SK-N-SH (cell line): Measurements from ENCODE around the gene NACAD. TPM values are rescaled to one million over a fixed set of nuclear protein-coding genes. Genes with fewer than 3 reads are reported as not detected.

Source experiments
- CTCF ChIA-PET: fragments of 300-600, 350-600 bp; formaldehyde crosslinking; extraction: SDS; loops from one replicate; lab custom pipeline; 2021; lab: Yijun Ruan, JAX
- POLR2A ChIA-PET: fragments of 350-600 bp; sonication (Branson Sonifier 250); formaldehyde crosslinking; extraction: SDS; loops from one replicate; lab custom pipeline; 2020; ENCODE audit warnings: antibody characterized with exemption, inconsistent platforms; lab: Yijun Ruan, JAX
- DNase-seq: peaks from one replicate; pipeline ENCODE4 v3.0.0; 2012
- H2AFZ ChIP-seq: fragments of 200-600 bp; sonication (generic); 2 replicates; pipeline ENCODE4 v1.8.1; 2016; ENCODE audit warnings: antibody characterized with exemption, mild to moderate bottlenecking, low read depth
- H3F3A ChIP-seq: fragments of 200-600 bp; sonication (generic); replicated peaks from 2 replicates; pipeline ENCODE3; 2016; ENCODE audit warnings: antibody characterized with exemption, mild to moderate bottlenecking; ENCODE audit not compliant: insufficient read depth
- H3K27ac ChIP-seq, 2 experiments: fragments of 200-500 bp in 1 of 2; fragments of 200-600 bp in 1 of 2; sonication (Bioruptor generic) in 1 of 2; sonication (generic), shearing (Covaris generic) in 1 of 2; 2 replicates each; pipeline versions ENCODE4 v1.5.1 to v1.6.1; 2014 to 2016; ENCODE audit warnings: low read depth in 2 of 2, inconsistent platforms in 1 of 2, low read length in 1 of 2, mild to moderate bottlenecking in 1 of 2, mixed read lengths in 1 of 2
- H3K27me3 ChIP-seq: fragments of 200-600 bp; sonication (generic), shearing (Covaris generic); 2 replicates; pipeline ENCODE4 v1.6.1; 2016; ENCODE audit warnings: mixed run types; ENCODE audit not compliant: insufficient read depth
- H3K36me3 ChIP-seq, 2 experiments: fragments of 200-500 bp in 1 of 2; fragments of 200-600 bp in 1 of 2; sonication (Bioruptor generic) in 1 of 2; sonication (generic) in 1 of 2; replicated peaks in 1 of 2; 2 replicates each; pipeline versions ENCODE3 to v1.5.1; 2014 to 2016; ENCODE audit warnings: low read length in 1 of 2, mild to moderate bottlenecking in 1 of 2; ENCODE audit not compliant: insufficient read depth in 2 of 2, control insufficient read depth in 1 of 2
- H3K4me1 ChIP-seq, 2 experiments: fragments of 200-500 bp in 1 of 2; fragments of 200-600 bp in 1 of 2; sonication (Bioruptor generic) in 1 of 2; sonication (generic), shearing (Covaris generic) in 1 of 2; 2 replicates each; pipeline versions ENCODE4 v1.5.1 to v1.6.1; 2014 to 2016; ENCODE audit warnings: low read depth in 1 of 2, low read length in 1 of 2, mixed run types in 1 of 2; ENCODE audit not compliant: insufficient read depth in 2 of 2, control insufficient read depth in 1 of 2
- H3K4me2 ChIP-seq: fragments of 200-600 bp; sonication (generic), shearing (Covaris generic); 2 replicates; pipeline ENCODE4 v1.6.1; 2017; ENCODE audit warnings: mixed run types
- H3K4me3 ChIP-seq, 2 experiments: fragments of 200-500 bp in 1 of 2; fragments of 200-600 bp in 1 of 2; sonication (Bioruptor generic) in 1 of 2; sonication (generic), shearing (Covaris generic) in 1 of 2; 2 replicates each; pipeline versions ENCODE4 v1.5.1 to v1.8.1; 2014 to 2016; ENCODE audit warnings: low read depth in 2 of 2, inconsistent platforms in 1 of 2, low read length in 1 of 2, mild to moderate bottlenecking in 1 of 2, mixed read lengths in 1 of 2, moderate library complexity in 1 of 2
- H3K79me2 ChIP-seq: fragments of 200-600 bp; sonication (generic); 2 replicates; pipeline ENCODE4 v1.8.1; 2017; ENCODE audit warnings: mild to moderate bottlenecking; ENCODE audit not compliant: insufficient read depth
- H3K9ac ChIP-seq: fragments of 200-600 bp; sonication (generic); 2 replicates; pipeline ENCODE4 v1.6.1; 2017; ENCODE audit warnings: mixed run types
- H3K9me2 ChIP-seq: fragments of 200-600 bp; sonication (generic); 2 replicates; pipeline ENCODE4 v1.6.1; 2017; ENCODE audit warnings: mixed run types
- H3K9me3 ChIP-seq: fragments of 200-600 bp; sonication (generic); 2 replicates; pipeline ENCODE4 v1.6.1; 2017; ENCODE audit warnings: mixed run types, mild to moderate bottlenecking, moderate library complexity
- H4K20me1 ChIP-seq: fragments of 200-600 bp; sonication (generic); 2 replicates; pipeline ENCODE4 v1.6.1; 2017; ENCODE audit warnings: mild to moderate bottlenecking, mixed run types; ENCODE audit not compliant: insufficient read depth
- CHD2 ChIP-seq: fragments of 150-350 bp; IDR thresholded peaks from 2 replicates; pipeline ENCODE4 v1.6.1; 2018; ENCODE audit warnings: low read length; ENCODE audit not compliant: partially characterized antibody
- ELF1 ChIP-seq: IDR thresholded peaks from 2 replicates; pipeline ENCODE4 v1.4.0; 2012
- FOSL2 ChIP-seq: IDR thresholded peaks from 2 replicates; pipeline ENCODE4 v1.4.0; 2012; ENCODE audit warnings: low read depth, mild to moderate bottlenecking, moderate library complexity, borderline replicate concordance
- FOXM1 ChIP-seq: IDR thresholded peaks from 2 replicates; pipeline ENCODE4 v1.4.0; 2012; ENCODE audit warnings: low read depth, mild to moderate bottlenecking
- GABPA ChIP-seq: IDR thresholded peaks from 2 replicates; pipeline ENCODE4 v1.4.0; 2012; ENCODE audit warnings: low read depth, mild to moderate bottlenecking
- MXI1 ChIP-seq: IDR thresholded peaks from 2 replicates; pipeline ENCODE4 v1.6.1; 2012; ENCODE audit warnings: mild to moderate bottlenecking, low read depth, low read length, improper control_type of control experiment
- POLR2AphosphoS5 ChIP-seq: IDR thresholded peaks from 2 replicates; pipeline ENCODE4 v1.6.1; 2012; ENCODE audit warnings: low read depth, low read length
- RAD21 ChIP-seq: IDR thresholded peaks from 2 replicates; pipeline ENCODE4 v1.6.1; 2012; ENCODE audit warnings: mild to moderate bottlenecking, low read length
- RFX5 ChIP-seq: IDR thresholded peaks from 2 replicates; pipeline ENCODE4 v1.6.1; 2012; ENCODE audit warnings: mild to moderate bottlenecking, improper control_type of control experiment, low read length
- RXRA ChIP-seq: IDR thresholded peaks from 2 replicates; pipeline ENCODE4 v1.4.0; 2012; ENCODE audit warnings: low read depth, mild to moderate bottlenecking, borderline replicate concordance
- SMC3 ChIP-seq: IDR thresholded peaks from 2 replicates; pipeline ENCODE4 v1.6.1; 2012; ENCODE audit warnings: low read depth, low read length, improper control_type of control experiment
- TAF1 ChIP-seq: IDR thresholded peaks from 2 replicates; pipeline ENCODE4 v1.6.1; 2012; ENCODE audit warnings: low read depth, mild to moderate bottlenecking, low read length, moderate library complexity, borderline replicate concordance
- TEAD4 ChIP-seq: IDR thresholded peaks from 2 replicates; pipeline ENCODE4 v1.4.0; 2012; ENCODE audit warnings: mild to moderate bottlenecking, borderline replicate concordance; ENCODE audit not compliant: insufficient read depth
- polyA plus RNA-seq, 3 experiments: library from polyadenylated mRNA; depleted of rRNA; stranded (reverse); fragments of >200 nt; gene quantifications; 2 replicates each; pipeline ENCODE4 v1.2.3, GENCODE V29; 2012
- TF ChIP-seq, protein P1 (sequence below): IDR thresholded peaks from 2 replicates; pipeline ENCODE4 v1.6.1; 2012; ENCODE audit warnings: mild to moderate bottlenecking, low read depth, low read length, moderate library complexity
- TF ChIP-seq, protein P2 (sequence below): IDR thresholded peaks from 2 replicates; pipeline ENCODE4; 2012
- TF ChIP-seq, protein P3 (sequence below): fragments of 150-350 bp; IDR thresholded peaks from 2 replicates; pipeline ENCODE4 v1.6.1; 2016; ENCODE audit warnings: mild to moderate bottlenecking, low read depth, low read length
- TF ChIP-seq, protein P4 (sequence below): fragments of 200-600 bp; sonication (generic); IDR thresholded peaks from 2 replicates; pipeline ENCODE4 v1.6.1; 2017; ENCODE audit warnings: antibody characterized with exemption, mild to moderate bottlenecking, moderate library complexity
- TF ChIP-seq, protein P5 (sequence below): IDR thresholded peaks from 2 replicates; pipeline ENCODE4 v1.4.0; 2012; ENCODE audit warnings: low read depth, borderline replicate concordance

NACAD gene
- polyA plus RNA-seq, 1 of the 3 experiments (the other 2 are of a cell fraction): 2.8 TPM

DNA sequence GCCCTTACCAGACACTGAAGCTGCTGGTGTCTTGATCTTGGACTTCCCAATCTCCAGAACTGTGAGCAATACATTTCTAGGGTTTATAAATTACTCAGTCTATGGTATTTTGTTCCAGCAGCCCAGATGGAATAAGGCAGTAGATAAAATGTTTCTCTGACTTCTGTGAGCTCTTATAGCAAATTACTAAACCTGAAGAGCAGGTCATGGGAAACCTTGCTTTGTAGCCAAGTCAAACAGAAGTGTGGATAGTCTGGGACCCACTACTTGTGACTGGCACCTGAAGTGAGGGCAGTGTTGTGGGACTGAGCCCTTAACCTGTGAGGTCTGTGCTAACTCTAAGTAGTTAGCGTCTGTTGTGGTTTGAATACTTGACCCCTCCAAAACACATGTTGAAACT lies 27.3 kb upstream of the NACAD start (continued):
- TF ChIP-seq, protein P1, sequence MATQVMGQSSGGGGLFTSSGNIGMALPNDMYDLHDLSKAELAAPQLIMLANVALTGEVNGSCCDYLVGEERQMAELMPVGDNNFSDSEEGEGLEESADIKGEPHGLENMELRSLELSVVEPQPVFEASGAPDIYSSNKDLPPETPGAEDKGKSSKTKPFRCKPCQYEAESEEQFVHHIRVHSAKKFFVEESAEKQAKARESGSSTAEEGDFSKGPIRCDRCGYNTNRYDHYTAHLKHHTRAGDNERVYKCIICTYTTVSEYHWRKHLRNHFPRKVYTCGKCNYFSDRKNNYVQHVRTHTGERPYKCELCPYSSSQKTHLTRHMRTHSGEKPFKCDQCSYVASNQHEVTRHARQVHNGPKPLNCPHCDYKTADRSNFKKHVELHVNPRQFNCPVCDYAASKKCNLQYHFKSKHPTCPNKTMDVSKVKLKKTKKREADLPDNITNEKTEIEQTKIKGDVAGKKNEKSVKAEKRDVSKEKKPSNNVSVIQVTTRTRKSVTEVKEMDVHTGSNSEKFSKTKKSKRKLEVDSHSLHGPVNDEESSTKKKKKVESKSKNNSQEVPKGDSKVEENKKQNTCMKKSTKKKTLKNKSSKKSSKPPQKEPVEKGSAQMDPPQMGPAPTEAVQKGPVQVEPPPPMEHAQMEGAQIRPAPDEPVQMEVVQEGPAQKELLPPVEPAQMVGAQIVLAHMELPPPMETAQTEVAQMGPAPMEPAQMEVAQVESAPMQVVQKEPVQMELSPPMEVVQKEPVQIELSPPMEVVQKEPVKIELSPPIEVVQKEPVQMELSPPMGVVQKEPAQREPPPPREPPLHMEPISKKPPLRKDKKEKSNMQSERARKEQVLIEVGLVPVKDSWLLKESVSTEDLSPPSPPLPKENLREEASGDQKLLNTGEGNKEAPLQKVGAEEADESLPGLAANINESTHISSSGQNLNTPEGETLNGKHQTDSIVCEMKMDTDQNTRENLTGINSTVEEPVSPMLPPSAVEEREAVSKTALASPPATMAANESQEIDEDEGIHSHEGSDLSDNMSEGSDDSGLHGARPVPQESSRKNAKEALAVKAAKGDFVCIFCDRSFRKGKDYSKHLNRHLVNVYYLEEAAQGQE: no peak

DNA sequence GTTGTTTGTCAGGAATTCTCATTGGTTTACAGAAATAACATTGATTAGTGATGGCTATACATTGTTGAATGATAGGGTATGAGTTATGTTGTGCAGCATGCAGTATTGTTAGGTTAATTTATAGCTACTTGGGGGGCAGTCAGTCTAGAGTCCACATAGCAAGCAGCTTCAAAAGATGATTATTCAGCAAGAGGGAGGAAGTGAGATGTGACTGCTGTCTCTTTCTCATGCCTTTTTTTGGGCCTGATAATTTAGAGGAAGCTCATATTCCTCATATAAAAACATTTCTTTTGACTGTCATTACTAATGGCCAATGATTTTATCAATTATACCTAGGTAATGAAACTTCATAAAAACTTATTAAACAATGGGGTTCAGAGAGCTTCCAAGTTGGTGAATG lies 26.2 kb upstream of the NACAD start:
- no peak overlapping the region for H3K4me2 ChIP-seq
- ChIA-PET POLR2A (interaction anchor here (1.0 kb wide), 1 partner anchor 26 kb away, joined by 3 read pairs; the partner anchor contains the start of gene NACAD), CTCF (interaction anchor here (0.6 to 14.6 kb wide), 6 partner anchors 21 to 258 kb away, joined by 3 to 149 read pairs (median 3); partner anchors contain the start of gene NACAD)
- peaks cover 18% of the 10 kb centered on the region; the same call in 1 of the 2 replicates for H3K27me3 ChIP-seq
- H3K9me3 ChIP-seq: no peaks in the 10 kb centered on the region
- H2AFZ ChIP-seq: no peak overlapping the region
- peaks cover 16% of the 10 kb centered on the region for H3K79me2 ChIP-seq
- no peaks in the 10 kb centered on the region for H3K36me3 ChIP-seq
- no peaks in the 10 kb centered on the region for H3K9me2 ChIP-seq
- no peak overlapping the region for H3K9ac ChIP-seq
- no peaks in the 10 kb centered on the region for H4K20me1 ChIP-seq
- no peak for DNase-seq
- H3K4me3 ChIP-seq: no peak overlapping the region
- peaks cover 5 to 7% of the 10 kb centered on the region in 2 experiments; a peak in 2 of 4 replicates for H3K4me1 ChIP-seq
- H3K27ac ChIP-seq: no peak overlapping the region
- peaks cover 4% of the 10 kb centered on the region for H3F3A ChIP-seq
- no peak for TF ChIP-seq CHD2
- TF ChIP-seq GABPA: no peak
- no peak for TF ChIP-seq RAD21
- TF ChIP-seq, protein P1: no peak
- no peak for TF ChIP-seq SMC3
- TF ChIP-seq RXRA: no peak
- no peak for TF ChIP-seq RFX5
- no peak for TF ChIP-seq MXI1
- no peak for TF ChIP-seq FOXM1
- TF ChIP-seq, protein P2, sequence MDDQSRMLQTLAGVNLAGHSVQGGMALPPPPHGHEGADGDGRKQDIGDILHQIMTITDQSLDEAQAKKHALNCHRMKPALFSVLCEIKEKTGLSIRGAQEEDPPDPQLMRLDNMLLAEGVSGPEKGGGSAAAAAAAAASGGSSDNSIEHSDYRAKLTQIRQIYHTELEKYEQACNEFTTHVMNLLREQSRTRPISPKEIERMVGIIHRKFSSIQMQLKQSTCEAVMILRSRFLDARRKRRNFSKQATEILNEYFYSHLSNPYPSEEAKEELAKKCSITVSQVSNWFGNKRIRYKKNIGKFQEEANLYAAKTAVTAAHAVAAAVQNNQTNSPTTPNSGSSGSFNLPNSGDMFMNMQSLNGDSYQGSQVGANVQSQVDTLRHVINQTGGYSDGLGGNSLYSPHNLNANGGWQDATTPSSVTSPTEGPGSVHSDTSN: no peak
- TF ChIP-seq, protein P3, sequence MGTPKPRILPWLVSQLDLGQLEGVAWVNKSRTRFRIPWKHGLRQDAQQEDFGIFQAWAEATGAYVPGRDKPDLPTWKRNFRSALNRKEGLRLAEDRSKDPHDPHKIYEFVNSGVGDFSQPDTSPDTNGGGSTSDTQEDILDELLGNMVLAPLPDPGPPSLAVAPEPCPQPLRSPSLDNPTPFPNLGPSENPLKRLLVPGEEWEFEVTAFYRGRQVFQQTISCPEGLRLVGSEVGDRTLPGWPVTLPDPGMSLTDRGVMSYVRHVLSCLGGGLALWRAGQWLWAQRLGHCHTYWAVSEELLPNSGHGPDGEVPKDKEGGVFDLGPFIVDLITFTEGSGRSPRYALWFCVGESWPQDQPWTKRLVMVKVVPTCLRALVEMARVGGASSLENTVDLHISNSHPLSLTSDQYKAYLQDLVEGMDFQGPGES: no peak
- no peak for TF ChIP-seq TAF1
- no peak for TF ChIP-seq TEAD4
- TF ChIP-seq POLR2AphosphoS5: no peak
- no peak for TF ChIP-seq FOSL2
- TF ChIP-seq, protein P4, sequence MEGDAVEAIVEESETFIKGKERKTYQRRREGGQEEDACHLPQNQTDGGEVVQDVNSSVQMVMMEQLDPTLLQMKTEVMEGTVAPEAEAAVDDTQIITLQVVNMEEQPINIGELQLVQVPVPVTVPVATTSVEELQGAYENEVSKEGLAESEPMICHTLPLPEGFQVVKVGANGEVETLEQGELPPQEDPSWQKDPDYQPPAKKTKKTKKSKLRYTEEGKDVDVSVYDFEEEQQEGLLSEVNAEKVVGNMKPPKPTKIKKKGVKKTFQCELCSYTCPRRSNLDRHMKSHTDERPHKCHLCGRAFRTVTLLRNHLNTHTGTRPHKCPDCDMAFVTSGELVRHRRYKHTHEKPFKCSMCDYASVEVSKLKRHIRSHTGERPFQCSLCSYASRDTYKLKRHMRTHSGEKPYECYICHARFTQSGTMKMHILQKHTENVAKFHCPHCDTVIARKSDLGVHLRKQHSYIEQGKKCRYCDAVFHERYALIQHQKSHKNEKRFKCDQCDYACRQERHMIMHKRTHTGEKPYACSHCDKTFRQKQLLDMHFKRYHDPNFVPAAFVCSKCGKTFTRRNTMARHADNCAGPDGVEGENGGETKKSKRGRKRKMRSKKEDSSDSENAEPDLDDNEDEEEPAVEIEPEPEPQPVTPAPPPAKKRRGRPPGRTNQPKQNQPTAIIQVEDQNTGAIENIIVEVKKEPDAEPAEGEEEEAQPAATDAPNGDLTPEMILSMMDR: no peak
- no peak for TF ChIP-seq ELF1
- TF ChIP-seq, protein P5, sequence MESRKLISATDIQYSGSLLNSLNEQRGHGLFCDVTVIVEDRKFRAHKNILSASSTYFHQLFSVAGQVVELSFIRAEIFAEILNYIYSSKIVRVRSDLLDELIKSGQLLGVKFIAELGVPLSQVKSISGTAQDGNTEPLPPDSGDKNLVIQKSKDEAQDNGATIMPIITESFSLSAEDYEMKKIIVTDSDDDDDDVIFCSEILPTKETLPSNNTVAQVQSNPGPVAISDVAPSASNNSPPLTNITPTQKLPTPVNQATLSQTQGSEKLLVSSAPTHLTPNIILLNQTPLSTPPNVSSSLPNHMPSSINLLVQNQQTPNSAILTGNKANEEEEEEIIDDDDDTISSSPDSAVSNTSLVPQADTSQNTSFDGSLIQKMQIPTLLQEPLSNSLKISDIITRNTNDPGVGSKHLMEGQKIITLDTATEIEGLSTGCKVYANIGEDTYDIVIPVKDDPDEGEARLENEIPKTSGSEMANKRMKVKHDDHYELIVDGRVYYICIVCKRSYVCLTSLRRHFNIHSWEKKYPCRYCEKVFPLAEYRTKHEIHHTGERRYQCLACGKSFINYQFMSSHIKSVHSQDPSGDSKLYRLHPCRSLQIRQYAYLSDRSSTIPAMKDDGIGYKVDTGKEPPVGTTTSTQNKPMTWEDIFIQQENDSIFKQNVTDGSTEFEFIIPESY: no peak
